ENCODE measurements around the gene LDAH.
A peak's percentile ranks its signal among the peaks of the same experiment; 100 is the strongest.

The LDAH gene

DNA sequence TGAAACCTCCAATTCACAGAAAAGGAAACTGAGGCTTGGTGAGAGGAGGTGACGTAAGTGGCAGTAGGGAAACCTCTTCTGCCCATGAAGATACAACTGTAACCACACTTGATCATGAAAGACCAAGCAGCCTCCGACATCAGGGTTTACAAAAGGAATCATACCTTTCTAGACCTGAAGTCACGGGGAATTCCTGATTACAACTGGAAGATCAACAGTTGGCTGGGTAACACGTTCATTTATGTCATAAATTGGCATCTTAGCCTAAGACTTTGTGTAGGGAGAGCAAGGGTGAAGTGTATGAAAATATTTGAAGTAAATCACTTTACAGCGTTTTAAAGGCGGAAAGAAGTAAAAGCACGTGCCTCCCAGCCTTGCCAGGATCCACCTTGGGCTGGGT, 172.9 kb downstream of the LDAH start:
- no peak for DNase-seq

- DNase-seq = no peak
Observed at GRCh38 chr2:20649576-20649975, 173.3 kb downstream of the LDAH start.

DNA sequence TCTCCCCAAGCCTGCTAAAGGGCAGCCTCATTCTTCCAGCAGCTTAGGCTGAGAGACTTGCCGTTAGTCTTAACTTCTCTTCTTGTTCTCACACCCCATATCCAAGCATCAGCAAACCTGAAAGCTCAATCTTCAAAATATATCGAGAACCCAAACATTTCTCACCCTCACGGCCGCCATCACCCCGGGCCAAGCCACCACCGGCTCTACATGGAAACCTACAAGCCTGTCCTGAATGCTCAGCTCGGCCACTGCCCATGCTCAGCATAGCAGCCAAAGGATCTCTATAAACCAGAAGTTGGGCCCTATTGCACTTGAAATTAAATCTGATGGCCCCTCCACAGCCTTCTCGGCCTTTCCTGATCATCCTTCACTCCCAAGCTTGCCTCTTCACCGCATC, 174.1 kb downstream of the LDAH start:
- DNase-seq = no peak

- no peak for DNase-seq
Observed at GRCh38 chr2:20648206-20648605, 174.7 kb downstream of the LDAH start.

GRCh38 chr2:20647738-20648137, 175.2 kb downstream of the LDAH start:
- no peak for DNase-seq

DNA sequence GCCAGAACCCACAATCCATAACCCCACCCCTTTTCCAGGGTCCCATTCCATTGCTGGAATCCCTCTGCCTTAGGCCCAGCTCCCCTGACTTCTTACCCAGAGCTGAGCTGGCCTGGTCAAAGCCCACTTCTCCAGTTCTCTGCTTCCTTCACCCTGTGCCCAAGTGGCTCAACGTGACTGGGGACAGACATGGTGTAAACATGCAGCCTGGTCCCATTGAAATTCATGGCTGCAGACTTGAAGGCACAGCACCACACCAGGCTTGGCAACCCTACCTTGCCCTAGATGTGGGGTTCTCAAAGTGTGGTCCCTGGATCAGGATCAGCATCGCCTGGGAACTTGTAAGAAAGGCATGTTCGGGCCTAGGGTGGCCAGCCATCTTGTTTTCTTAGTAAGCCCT, 175.7 kb downstream of the LDAH start:
- DNase-seq = no peak

DNA sequence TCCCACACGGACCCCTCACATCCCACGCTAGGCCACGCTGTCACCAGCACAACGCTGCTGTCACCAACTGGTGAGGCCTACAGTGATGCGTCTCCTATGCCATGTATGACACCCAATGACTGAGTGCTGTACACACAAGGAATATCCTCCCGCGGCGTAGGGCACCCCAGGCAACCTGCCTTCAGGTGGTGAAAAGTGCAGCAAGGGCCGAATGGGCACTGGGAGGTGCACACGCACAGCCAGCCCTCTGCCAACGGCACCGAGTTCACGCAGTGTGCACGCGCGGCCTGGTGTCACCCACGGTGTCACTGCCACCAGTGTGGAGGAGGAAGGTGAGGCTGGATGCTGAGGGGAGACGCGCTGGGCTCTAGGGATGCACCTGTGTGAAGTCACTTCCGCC, 176.5 kb downstream of the LDAH start:
- no peak for DNase-seq

DNA sequence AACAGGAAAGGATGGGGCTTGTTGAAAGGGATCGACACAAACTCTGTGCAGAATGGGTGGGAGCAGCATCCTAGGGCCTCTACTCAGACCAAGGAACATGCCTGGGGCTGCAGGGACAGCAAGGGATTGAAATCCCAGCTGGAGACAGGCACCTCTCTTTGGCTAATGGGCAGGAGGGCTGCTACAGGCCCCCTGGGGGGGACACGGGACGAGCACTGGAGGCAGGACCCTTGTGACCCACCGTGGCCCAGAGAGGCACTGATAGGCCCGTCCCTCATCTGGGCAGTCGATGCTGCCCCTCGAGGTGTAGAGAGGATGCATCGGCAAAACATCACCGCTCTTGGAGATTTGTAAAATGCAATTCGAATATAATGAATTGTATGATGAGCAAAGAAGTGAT, 177.1 kb downstream of the LDAH start:
- DNase-seq = no peak

DNA sequence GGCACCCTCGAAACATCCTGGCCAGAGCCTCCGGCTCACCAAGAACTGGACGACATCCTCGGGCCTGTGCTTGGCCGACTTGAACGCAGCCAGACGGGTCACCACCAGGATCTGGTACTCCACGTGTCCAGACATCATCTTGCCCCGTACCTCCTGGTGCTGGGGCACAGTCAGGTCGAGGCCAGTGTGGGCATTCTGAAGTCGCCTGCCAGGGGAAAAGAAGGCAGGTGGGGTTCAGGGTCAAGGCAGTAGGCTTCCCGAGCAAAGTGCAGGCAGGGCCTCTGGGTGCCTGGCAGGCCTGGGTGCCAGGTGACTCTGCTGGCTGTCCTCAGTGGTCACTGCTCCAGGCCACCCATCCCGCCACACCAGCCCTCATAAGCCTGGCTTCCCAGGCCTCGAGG, 177.6 kb downstream of the LDAH start:
- no peak for DNase-seq

GRCh38 chr2:20643826-20644225, 179.1 kb downstream of the LDAH start:
- DNase-seq = no peak

GRCh38 chr2:20643060-20643459, 179.8 kb downstream of the LDAH start:
- no peak for DNase-seq

- DNase-seq = peak; percentile 12
Observed at GRCh38 chr2:20642055-20642971, 180.6 kb downstream of the LDAH start.

DNA sequence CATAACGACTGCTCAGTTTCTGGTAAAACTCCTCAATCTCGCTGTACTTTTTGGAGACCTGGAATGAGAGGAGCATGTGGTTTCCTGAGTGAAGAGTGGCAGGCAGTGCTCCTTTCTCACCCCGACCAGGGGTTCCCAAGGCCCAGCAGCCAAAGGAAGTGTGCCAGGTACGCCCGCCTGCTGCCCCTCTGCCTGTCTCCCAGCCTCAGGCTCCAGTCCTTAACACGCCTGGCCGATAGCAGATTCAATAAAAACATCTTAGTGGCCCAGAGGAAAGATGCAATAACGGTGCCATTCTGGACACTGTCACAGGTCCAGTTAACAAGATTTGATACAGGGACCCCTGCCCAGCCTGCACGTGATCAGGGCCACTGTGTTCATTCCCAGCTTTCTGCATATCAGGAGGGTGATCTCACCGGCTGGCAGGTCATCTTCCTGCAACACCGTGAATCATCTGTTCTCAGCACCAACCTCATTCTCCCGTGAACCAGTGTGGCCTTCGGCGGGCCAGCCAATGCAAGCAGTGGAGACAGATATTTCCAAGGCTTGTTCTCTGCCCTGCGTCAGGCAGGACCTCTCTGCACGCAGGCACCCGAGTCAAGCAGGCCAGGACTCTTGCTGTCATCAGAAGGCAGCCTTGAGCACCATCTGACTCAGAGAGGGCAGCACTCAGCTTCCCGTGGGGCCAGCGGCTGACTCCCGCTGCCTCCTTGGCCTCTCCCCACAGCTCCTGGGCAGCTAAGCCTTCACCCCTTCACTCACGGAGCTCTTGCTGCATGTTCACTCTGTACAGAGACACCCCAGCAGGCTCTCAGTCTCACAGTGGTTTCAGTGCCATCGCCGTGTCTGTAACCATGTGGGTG, 181.5 kb downstream of the LDAH start:
- DNase-seq = no peak

DNA sequence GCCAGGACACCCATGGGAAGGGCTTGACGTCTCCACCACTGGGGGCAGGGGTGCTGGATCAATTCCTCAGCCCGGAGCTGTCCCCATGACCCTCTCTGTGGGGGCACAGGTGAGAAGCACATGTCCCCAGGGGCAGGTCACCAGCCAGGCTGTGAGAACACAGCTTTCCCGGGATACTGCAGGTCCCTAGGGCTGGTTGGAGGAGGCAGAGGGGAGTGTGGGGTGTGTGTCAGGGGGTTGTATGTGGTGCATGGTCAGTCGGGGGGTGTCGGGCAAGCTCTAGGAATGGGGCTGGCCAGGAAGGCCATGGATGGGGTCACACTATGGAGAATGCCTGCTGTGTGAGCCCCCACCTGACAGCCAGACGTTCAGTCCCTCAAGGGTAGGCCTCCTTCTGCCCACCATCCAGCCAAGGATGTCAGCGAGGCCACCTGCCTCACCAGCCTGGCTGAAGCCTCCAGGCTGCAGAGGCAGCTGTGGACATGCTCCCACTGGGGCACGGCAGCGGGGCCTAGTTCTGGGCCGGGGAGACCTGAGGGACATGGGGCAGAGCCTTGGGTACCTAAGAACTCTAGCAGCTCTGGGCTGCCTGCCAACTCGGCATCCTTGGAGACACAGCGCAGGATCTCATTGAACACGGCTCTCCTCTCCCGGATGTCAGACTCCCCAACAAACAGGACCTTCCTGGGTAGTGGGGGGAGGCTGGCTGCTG, 182.3 kb downstream of the LDAH start:
- DNase-seq = no peak

- no peak for DNase-seq
Observed at GRCh38 chr2:20638646-20639430, 184.1 kb downstream of the LDAH start.

- DNase-seq = no peak
Observed at GRCh38 chr2:20638014-20638413, 184.9 kb downstream of the LDAH start.

DNA sequence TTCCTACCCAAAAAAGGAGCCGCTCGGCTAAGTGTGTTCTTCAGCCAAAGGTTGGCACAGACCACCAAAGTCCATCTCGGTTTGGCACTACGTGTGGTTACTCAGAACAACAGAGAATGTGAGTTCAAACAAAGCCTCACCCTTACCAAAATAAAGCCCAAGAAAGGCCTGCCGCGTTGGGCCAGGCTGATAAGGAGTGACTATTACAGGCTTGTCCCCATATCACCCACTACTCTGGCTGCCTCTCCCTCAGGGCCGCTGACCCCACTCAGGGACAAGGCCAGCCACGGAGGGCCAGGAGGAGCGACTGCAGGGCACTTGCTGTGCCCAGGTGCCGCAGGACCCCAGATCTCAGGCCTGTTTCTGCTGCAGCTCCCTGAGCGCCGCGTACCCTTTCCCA, 185.8 kb downstream of the LDAH start:
- no peak for DNase-seq

GRCh38 chr2:20635675-20636584, 187.0 kb downstream of the LDAH start:
- DNase-seq = peak; percentile 41

DNA sequence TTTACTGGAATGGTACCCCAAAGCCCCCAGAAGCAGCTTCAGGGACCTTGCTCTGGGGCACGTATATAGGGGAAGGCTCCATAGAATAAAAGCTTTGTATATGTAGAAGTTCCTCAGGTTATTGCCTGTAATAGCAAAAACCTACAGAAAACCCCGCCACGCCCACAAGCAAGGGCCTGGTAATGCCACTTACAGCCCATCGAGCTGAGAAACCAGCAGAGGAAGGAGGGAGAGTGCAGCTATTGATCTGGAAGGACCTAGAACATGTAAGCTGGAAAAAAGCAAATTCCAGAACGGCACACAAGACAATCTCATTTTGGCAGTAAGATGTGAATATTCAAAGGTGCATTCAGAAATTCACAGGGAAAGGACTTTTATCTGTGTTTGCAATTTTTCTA, 187.8 kb downstream of the LDAH start:
- DNase-seq = no peak

DNA sequence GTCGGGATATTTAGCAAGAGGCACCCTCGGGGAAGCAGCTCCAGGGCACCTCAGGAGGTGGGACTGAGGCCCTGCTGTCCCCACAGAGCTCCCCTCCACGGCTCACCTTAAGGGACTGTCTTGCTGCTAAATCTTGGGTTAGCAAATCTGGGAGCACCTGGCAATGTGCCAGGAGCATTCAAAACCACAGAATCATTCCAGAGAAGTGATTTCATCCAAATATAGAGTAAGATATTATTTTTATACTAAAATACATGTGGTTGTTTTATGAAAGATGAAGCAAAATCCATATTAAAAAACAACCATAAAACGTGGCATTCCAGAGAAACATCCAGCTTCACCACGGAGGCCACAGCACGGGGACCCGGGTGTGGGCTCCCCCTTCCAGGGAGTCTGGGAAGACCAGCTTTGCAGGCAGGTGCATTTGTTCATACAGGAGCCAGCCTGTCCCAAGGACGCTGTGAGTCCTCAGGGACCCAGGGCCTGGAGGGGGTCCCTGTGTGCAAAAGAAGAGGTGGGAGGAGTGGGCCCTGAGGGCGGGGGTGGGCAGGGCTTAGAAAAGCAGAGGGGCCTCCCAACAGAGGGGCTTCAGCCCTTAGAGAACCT, 188.3 kb downstream of the LDAH start:
- no peak for DNase-seq

Data from NCI-H1092 (cell line).